Stimulated activated naive CD4-positive, alpha-beta T cell (primary cell): ENCODE measurements around the gene TLE4.
A peak's percentile ranks its signal among the peaks of the same experiment; 100 is the strongest.
"Not testable (repeated sequence)": the region's sequence is repeated elsewhere in the genome, so short reads cannot be mapped to it uniquely, and the experiment has no call there.

ENCODE experiments used
- DNase-seq, 6 experiments: peaks; one replicate each; lab custom pipeline; 2025; lab: John Stamatoyannopoulos, UW

TLE4 gene

GRCh38 chr9:79603222-79603920 is 31.6 kb downstream of the TLE4 start:
- DNase-seq: no peak

GRCh38 chr9:79604149-79604548 is 32.4 kb downstream of the TLE4 start:
- DNase-seq: no peak

- DNase-seq: no peak
Observed at GRCh38 chr9:79604921-79605562, 33.3 kb downstream of the TLE4 start.

- DNase-seq: not testable (repeated sequence)
Observed at GRCh38 chr9:79606529-79606928, 34.8 kb downstream of the TLE4 start.

GRCh38 chr9:79609468-79610018 is 37.8 kb downstream of the TLE4 start:
- no peak for DNase-seq

- DNase-seq: no peak
Observed at GRCh38 chr9:79610019-79610631, 38.4 kb downstream of the TLE4 start.

GRCh38 chr9:79610791-79611614 is 39.2 kb downstream of the TLE4 start:
- DNase-seq: no peak

- peak in 1 of 6 experiments; percentile 2 for DNase-seq
Observed at GRCh38 chr9:79613145-79613544, 41.4 kb downstream of the TLE4 start.

GRCh38 chr9:79615038-79615437 is 43.3 kb downstream of the TLE4 start:
- no peak for DNase-seq

- no peak for DNase-seq
Observed at GRCh38 chr9:79616013-79616412, 44.2 kb downstream of the TLE4 start.

GRCh38 chr9:79616971-79617370 is 45.2 kb downstream of the TLE4 start:
- no peak for DNase-seq

GRCh38 chr9:79617395-79617794 is 45.6 kb downstream of the TLE4 start:
- DNase-seq: no peak

GRCh38 chr9:79619930-79620329 is 48.2 kb downstream of the TLE4 start:
- no peak for DNase-seq

GRCh38 chr9:79621916-79622575 is 50.3 kb downstream of the TLE4 start:
- no peak for DNase-seq

- no peak for DNase-seq
Observed at GRCh38 chr9:79623799-79624721, 52.3 kb downstream of the TLE4 start.

GRCh38 chr9:79629721-79630120 is 58.0 kb downstream of the TLE4 start:
- no peak for DNase-seq

GRCh38 chr9:79630521-79631403 is 59.0 kb downstream of the TLE4 start:
- DNase-seq: no peak

GRCh38 chr9:79632060-79632459 is 60.3 kb downstream of the TLE4 start:
- no peak for DNase-seq

- no peak for DNase-seq
Observed at GRCh38 chr9:79632705-79633104, 60.9 kb downstream of the TLE4 start.
